Measurements from ENCODE around the gene CRISPLD2.
"Not testable (repeated sequence)": the region's sequence is repeated elsewhere in the genome, so short reads cannot be mapped to it uniquely, and the experiment has no call there.

CRISPLD2 gene

GRCh38 chr16:84937196-84938005 lies 117.6 kb downstream of the CRISPLD2 start:
- no peak for TF ChIP-seq CTCF (IDR thresholded peaks at IDR 0.05)
- no peak for TF ChIP-seq ZFX (IDR thresholded peaks at IDR 0.05; ENCODE audit: borderline replicate concordance)
- H3K27ac ChIP-seq: no peak overlapping the region

- H3K27ac ChIP-seq: not testable (repeated sequence)
Observed at GRCh38 chr16:84938616-84939015, 118.8 kb downstream of the CRISPLD2 start.

GRCh38 chr16:84940670-84941551 lies 121.1 kb downstream of the CRISPLD2 start:
- H3K27ac ChIP-seq: no peak overlapping the region
- no peak for TF ChIP-seq ZFX (IDR thresholded peaks at IDR 0.05; ENCODE audit: borderline replicate concordance)
- TF ChIP-seq CTCF (IDR thresholded peaks at IDR 0.05): no peak

GRCh38 chr16:84941921-84942320 lies 122.1 kb downstream of the CRISPLD2 start:
- TF ChIP-seq CTCF (IDR thresholded peaks at IDR 0.05) (no peak), ZFX (IDR thresholded peaks at IDR 0.05; ENCODE audit: borderline replicate concordance) (no peak)
- no peak overlapping the region for H3K27ac ChIP-seq

- H3K27ac ChIP-seq: no peak overlapping the region
- TF ChIP-seq CTCF (IDR thresholded peaks at IDR 0.05): no peak
- no peak for TF ChIP-seq ZFX (IDR thresholded peaks at IDR 0.05; ENCODE audit: borderline replicate concordance)
Observed at GRCh38 chr16:84942786-84943185, 123.0 kb downstream of the CRISPLD2 start.

GRCh38 chr16:84943620-84944019 lies 123.8 kb downstream of the CRISPLD2 start:
- TF ChIP-seq ZFX (IDR thresholded peaks at IDR 0.05; ENCODE audit: borderline replicate concordance): no peak
- TF ChIP-seq CTCF (IDR thresholded peaks at IDR 0.05): no peak
- H3K27ac ChIP-seq: no peak overlapping the region

GRCh38 chr16:84947022-84947421 lies 127.2 kb downstream of the CRISPLD2 start:
- H3K27ac ChIP-seq: no peak overlapping the region
- TF ChIP-seq ZFX (IDR thresholded peaks at IDR 0.05; ENCODE audit: borderline replicate concordance): no peak
- no peak for TF ChIP-seq CTCF (IDR thresholded peaks at IDR 0.05)

Data from 22Rv1 (cell line).